Spinal cord (tissue), 10 donors: ENCODE data around the gene TCHP. TPM values are rescaled to one million over a fixed set of nuclear protein-coding genes. Genes with fewer than 3 reads are reported as not detected.
A peak's percentile ranks its signal among the peaks of the same experiment; 100 is the strongest.

Experiments
- DNase-seq, 6 donors: peaks; one replicate each; pipeline versions ENCODE4 v3.0.0 to v3.0.0-alpha.2; 2013 to 2015; ENCODE audit warnings: low spot score in 6 of 6, low read depth in 4 of 6
- H3K27ac ChIP-seq: one replicate; pipeline ENCODE4 v1.5.1; 2013; ENCODE audit warnings: low read depth, low read length, control low read depth
- H3K27me3 ChIP-seq: one replicate; pipeline ENCODE4 v1.6.1; 2013; ENCODE audit warnings: low read length; ENCODE audit not compliant: control insufficient read depth, insufficient read depth
- H3K36me3 ChIP-seq: one replicate; pipeline ENCODE4 v1.6.1; 2013; ENCODE audit warnings: low read length; ENCODE audit not compliant: control insufficient read depth, insufficient read depth
- H3K4me1 ChIP-seq: one replicate; pipeline ENCODE4 v1.6.1; 2013; ENCODE audit warnings: low read length; ENCODE audit not compliant: control insufficient read depth, insufficient read depth
- H3K4me3 ChIP-seq: one replicate; pipeline ENCODE4 v1.5.1; 2013; ENCODE audit warnings: low read depth, low read length, control low read depth
- H3K9me3 ChIP-seq: one replicate; pipeline ENCODE4 v1.6.1; 2013; ENCODE audit warnings: low read length; ENCODE audit not compliant: control insufficient read depth, insufficient read depth
- WGBS: methylation state at CpG from one replicate; pipeline ENCODE4 v1.1.5; 2013; ENCODE audit warnings: missing lambda C conversion rate; ENCODE audit not compliant: insufficient coverage; 5-methylcytosine and 5-hydroxymethylcytosine counted together
- polyA plus RNA-seq, 2 donors: library from polyadenylated mRNA; unstranded; fragments of 120-200 nt; gene quantifications; one replicate each; pipeline ENCODE4 v1.2.1, GENCODE V29; 2013; ENCODE audit not compliant: insufficient read length in 2 of 2
- total RNA-seq, 2 donors: library from RNA; depleted of rRNA in 1 of 2; stranded (reverse); fragments of 120-200 nt in 1 of 2; fragments of >200 nt in 1 of 2; gene quantifications; one replicate each; pipeline versions ENCODE4 v1.2.3 to v1.2.4, GENCODE V29; 2013 to 2014
- donor health status: healthy.

Gene TCHP
- total and polyA plus RNA-seq, 4 donors, result 7.6 to 32.7 (median 21.8) TPM

- Histone ChIP-seq H3K36me3 (peaks cover 45% of the 10 kb centered on the region), H3K4me3 (no peak overlapping the region), H3K27ac (no peak overlapping the region), H3K9me3 (no peaks in the 10 kb centered on the region), H3K27me3 (no peaks in the 10 kb centered on the region), H3K4me1 (peaks cover 9% of the 10 kb centered on the region)
- no peak for DNase-seq
- WGBS, result 90% methylated on average over 2 of the region's 5 CpGs
These were observed 51.1 kb downstream of the TCHP start for GRCh38 chr12:109951136-109951535.

- H3K4me1 ChIP-seq, result peaks cover 5% of the 10 kb centered on the region
- H3K27ac ChIP-seq, result no peak overlapping the region
- H3K4me3 ChIP-seq, result no peak overlapping the region
- DNase-seq, result peak in 1 of 6 donors; percentile 15
- 59% methylated on average over 6 of the region's 7 CpGs for WGBS
- no peaks in the 10 kb centered on the region for H3K27me3 ChIP-seq
- peaks cover 46% of the 10 kb centered on the region for H3K36me3 ChIP-seq
- H3K9me3 ChIP-seq, result no peaks in the 10 kb centered on the region
These were observed 51.7 kb downstream of the TCHP start for GRCh38 chr12:109951751-109952150.

GRCh38 chr12:109952160-109952858 lies 52.2 kb downstream of the TCHP start:
- H3K36me3 ChIP-seq, result peaks cover 46% of the 10 kb centered on the region
- no peaks in the 10 kb centered on the region for H3K9me3 ChIP-seq
- H3K4me1 ChIP-seq, result no peaks in the 10 kb centered on the region
- H3K27me3 ChIP-seq, result no peaks in the 10 kb centered on the region
- H3K4me3 ChIP-seq, result no peak overlapping the region
- WGBS, result 90% methylated on average over 9 of the region's 11 CpGs
- H3K27ac ChIP-seq, result no peak overlapping the region
- no peak for DNase-seq

GRCh38 chr12:109952873-109953272 lies 52.8 kb downstream of the TCHP start:
- Histone ChIP-seq H3K4me3 (no peak overlapping the region), H3K36me3 (peaks cover 48% of the 10 kb centered on the region), H3K9me3 (no peaks in the 10 kb centered on the region), H3K27ac (no peak overlapping the region), H3K27me3 (no peaks in the 10 kb centered on the region), H3K4me1 (no peaks in the 10 kb centered on the region)
- WGBS, result 95% methylated on average over 7 of the region's 8 CpGs
- DNase-seq, result no peak

GRCh38 chr12:109953656-109954055 lies 53.6 kb downstream of the TCHP start:
- Histone ChIP-seq H3K27ac (no peak overlapping the region), H3K4me3 (no peak overlapping the region), H3K4me1 (no peaks in the 10 kb centered on the region), H3K36me3 (peaks cover 51% of the 10 kb centered on the region), H3K9me3 (no peaks in the 10 kb centered on the region), H3K27me3 (no peaks in the 10 kb centered on the region)
- DNase-seq, result no peak
- 98% methylated on average over 4 of the region's 5 CpGs for WGBS

- no peak for DNase-seq
These were observed 58.3 kb downstream of the TCHP start for GRCh38 chr12:109958374-109958773.

GRCh38 chr12:109959411-109960093 lies 59.5 kb downstream of the TCHP start:
- H3K36me3 ChIP-seq, result peaks cover 56% of the 10 kb centered on the region
- no peak overlapping the region for H3K4me3 ChIP-seq
- no peaks in the 10 kb centered on the region for H3K27me3 ChIP-seq
- no peak overlapping the region for H3K27ac ChIP-seq
- WGBS, result 100% methylated on average over 1 of the region's 8 CpGs
- no peaks in the 10 kb centered on the region for H3K4me1 ChIP-seq
- no peak for DNase-seq
- no peaks in the 10 kb centered on the region for H3K9me3 ChIP-seq

More at GRCh38 chr12:109958374-109958773, 58.3 kb downstream of the TCHP start:
- Histone ChIP-seq H3K36me3 (peaks cover 54% of the 10 kb centered on the region), H3K4me3 (no peak overlapping the region), H3K9me3 (no peaks in the 10 kb centered on the region), H3K27me3 (no peaks in the 10 kb centered on the region), H3K27ac (no peak overlapping the region), H3K4me1 (no peaks in the 10 kb centered on the region)
- 100% methylated on average over 4 of the region's 7 CpGs for WGBS

GRCh38 chr12:109961201-109961600 lies 61.1 kb downstream of the TCHP start:
- no peak overlapping the region for H3K27ac ChIP-seq
- no peaks in the 10 kb centered on the region for H3K27me3 ChIP-seq
- no peaks in the 10 kb centered on the region for H3K9me3 ChIP-seq
- 68% methylated on average over 14 of the region's 14 CpGs for WGBS
- DNase-seq, result no peak
- no peak overlapping the region for H3K4me3 ChIP-seq
- H3K4me1 ChIP-seq, result no peaks in the 10 kb centered on the region
- peaks cover 53% of the 10 kb centered on the region for H3K36me3 ChIP-seq

- Histone ChIP-seq H3K36me3 (peaks cover 55% of the 10 kb centered on the region), H3K4me1 (no peaks in the 10 kb centered on the region), H3K27me3 (no peaks in the 10 kb centered on the region), H3K4me3 (no peak overlapping the region), H3K9me3 (no peaks in the 10 kb centered on the region), H3K27ac (no peak overlapping the region)
- WGBS, result 77% methylated on average over 3 of the region's 6 CpGs
- no peak for DNase-seq
These were observed 61.5 kb downstream of the TCHP start for GRCh38 chr12:109961612-109962011.

GRCh38 chr12:109962398-109962797 lies 62.3 kb downstream of the TCHP start:
- WGBS, result 80% methylated on average over 1 of the region's 3 CpGs
- Histone ChIP-seq H3K36me3 (peaks cover 47% of the 10 kb centered on the region), H3K27ac (no peak overlapping the region), H3K4me1 (no peaks in the 10 kb centered on the region), H3K9me3 (no peaks in the 10 kb centered on the region), H3K4me3 (no peak overlapping the region), H3K27me3 (no peaks in the 10 kb centered on the region)
- DNase-seq, result no peak
